HEK293 (cell line): ENCODE data around the gene ZDHHC17.

Source experiments
- CTCF ChIA-PET: fragments of 350-600 bp; formaldehyde crosslinking; extraction: SDS; loops from one replicate; lab custom pipeline; 2021; ENCODE audit warnings: antibody characterized with exemption; lab: Yijun Ruan, JAX
- POLR2A ChIA-PET: fragments of 300-600 bp; formaldehyde crosslinking; extraction: SDS; loops from one replicate; lab custom pipeline; 2020; ENCODE audit warnings: antibody characterized with exemption, inconsistent platforms; lab: Yijun Ruan, JAX
- H3K27ac ChIP-seq: fragments of 200-500 bp; sonication (Bioruptor generic); 2 replicates; pipeline ENCODE4 v1.5.1; 2014; ENCODE audit warnings: low read depth, low read length, control low read depth, inconsistent platforms; ENCODE audit errors: extremely low read depth
- H3K36me3 ChIP-seq, 2 experiments: fragments of 200-500 bp in 1 of 2; sonication (Bioruptor generic) in 1 of 2; 1 replicate in 1 of 2; 2 replicates in 1 of 2; pipeline ENCODE4 v1.5.1; 2014 to 2017; ENCODE audit warnings: inconsistent platforms in 2 of 2, low read length in 2 of 2; ENCODE audit not compliant: control insufficient read depth in 2 of 2, insufficient read depth in 1 of 2
- H3K4me1 ChIP-seq: fragments of 200-500 bp; sonication (Bioruptor generic); 2 replicates; pipeline ENCODE4 v1.5.1; 2014; ENCODE audit warnings: mild to moderate bottlenecking, low read length, inconsistent platforms; ENCODE audit not compliant: control insufficient read depth, insufficient read depth
- H3K4me3 ChIP-seq: 2 replicates; pipeline ENCODE4 v1.5.1; 2011; ENCODE audit warnings: low read depth, mild to moderate bottlenecking, control low read depth, low read length, moderate library complexity
- H3K9me3 ChIP-seq: fragments of 200-500 bp; sonication (Bioruptor generic); 2 replicates; pipeline ENCODE4 v1.5.1; 2014; ENCODE audit warnings: low read depth, low read length, inconsistent platforms; ENCODE audit not compliant: control insufficient read depth, insufficient read depth
- HIC1 ChIP-seq: fragments of 450-650 bp; formaldehyde crosslinking; IDR thresholded peaks from 2 replicates; pipeline ENCODE4 v1.5.1; 2016; ENCODE audit warnings: missing biosample characterization, missing genetic modification characterization
- IKZF3 ChIP-seq: fragments of 450-650 bp; IDR thresholded peaks from 2 replicates; pipeline ENCODE4 v1.5.0; 2018; ENCODE audit warnings: missing biosample characterization, mild to moderate bottlenecking, missing genetic modification characterization, moderate library complexity
- MEIS1 ChIP-seq: sonication (generic); formaldehyde crosslinking; IDR thresholded peaks from 2 replicates; pipeline ENCODE4 v1.8.1; 2022; ENCODE audit warnings: missing genetic modification reagents, mild to moderate bottlenecking, borderline replicate concordance
- PRDM10 ChIP-seq: fragments of 450-650 bp; formaldehyde crosslinking; IDR thresholded peaks from 2 replicates; pipeline ENCODE4 v1.5.1; 2016; ENCODE audit warnings: missing biosample characterization, missing genetic modification characterization
- PRDM4 ChIP-seq: fragments of 450-650 bp; formaldehyde crosslinking; IDR thresholded peaks from 2 replicates; pipeline ENCODE4 v1.5.1; 2017; ENCODE audit warnings: missing biosample characterization, missing genetic modification characterization
- WT1 ChIP-seq: fragments of 450-650 bp; formaldehyde crosslinking; IDR thresholded peaks from 2 replicates; pipeline ENCODE4 v1.5.1; 2016; ENCODE audit warnings: missing biosample characterization, missing genetic modification characterization
- ZEB2 ChIP-seq: fragments of 450-650 bp; formaldehyde crosslinking; IDR thresholded peaks from 2 replicates; pipeline ENCODE4 v1.5.1; 2016; ENCODE audit warnings: missing biosample characterization, missing genetic modification characterization
- ZNF169 ChIP-seq: fragments of 450-650 bp; formaldehyde crosslinking; IDR thresholded peaks from 2 replicates; pipeline ENCODE4 v1.5.1; 2016; ENCODE audit warnings: missing biosample characterization, missing genetic modification characterization
- ZNF174 ChIP-seq: fragments of 450-650 bp; formaldehyde crosslinking; IDR thresholded peaks from 2 replicates; pipeline ENCODE4 v1.5.0; 2017; ENCODE audit warnings: missing biosample characterization, mild to moderate bottlenecking, missing genetic modification characterization
- ZNF398 ChIP-seq: fragments of 450-650 bp; formaldehyde crosslinking; IDR thresholded peaks from 2 replicates; pipeline ENCODE4 v1.5.1; 2017; ENCODE audit warnings: missing biosample characterization, missing genetic modification characterization
- ZNF510 ChIP-seq: fragments of 450-650 bp; formaldehyde crosslinking; IDR thresholded peaks from 2 replicates; pipeline ENCODE4 v1.5.1; 2018; ENCODE audit warnings: mild to moderate bottlenecking, missing genetic modification characterization, missing biosample characterization; ENCODE audit not compliant: insufficient replicate concordance
- ZNF544 ChIP-seq: fragments of 450-650 bp; formaldehyde crosslinking; IDR thresholded peaks from 2 replicates; pipeline ENCODE4 v1.5.0; 2017; ENCODE audit warnings: missing biosample characterization, missing genetic modification characterization
- ZNF558 ChIP-seq: fragments of 450-650 bp; formaldehyde crosslinking; IDR thresholded peaks from 2 replicates; pipeline ENCODE4 v1.5.1; 2016; ENCODE audit warnings: missing biosample characterization, missing genetic modification characterization
- ZNF624 ChIP-seq: fragments of 450-650 bp; formaldehyde crosslinking; IDR thresholded peaks from 2 replicates; pipeline ENCODE4 v1.5.1; 2017; ENCODE audit warnings: missing biosample characterization, missing genetic modification characterization
- ZNF654 ChIP-seq: fragments of 450-650 bp; formaldehyde crosslinking; IDR thresholded peaks from 2 replicates; pipeline ENCODE4 v1.5.1; 2016; ENCODE audit warnings: low read depth, missing biosample characterization, missing genetic modification characterization
- ZNF776 ChIP-seq: fragments of 450-650 bp; formaldehyde crosslinking; IDR thresholded peaks from 2 replicates; pipeline ENCODE4 v1.5.0; 2017; ENCODE audit warnings: missing biosample characterization, missing genetic modification characterization, borderline replicate concordance
- ZSCAN18 ChIP-seq: fragments of 450-650 bp; formaldehyde crosslinking; IDR thresholded peaks from 2 replicates; pipeline ENCODE4 v1.5.1; 2016; ENCODE audit warnings: missing biosample characterization, missing genetic modification characterization

Gene ZDHHC17

GRCh38 chr12:76820888-76821482 lies 57.1 kb downstream of the ZDHHC17 start:
- peaks cover 6 to 11% of the 10 kb centered on the region in 2 experiments for H3K36me3 ChIP-seq
- POLR2A ChIA-PET, result no interaction called here
- H3K9me3 ChIP-seq, result no peaks in the 10 kb centered on the region
- CTCF ChIA-PET, result interaction anchor here (0.5 to 3.9 kb wide), 23 partner anchors 8 to 686 kb away, joined by 3 to 23 read pairs (median 4); no protein-coding TSS in a partner anchor
- no peak overlapping the region for H3K4me3 ChIP-seq
- H3K27ac ChIP-seq, result no peak overlapping the region
- peak; percentile 43 for TF ChIP-seq ZNF654 (tag by site-specific recombination)
- TF ChIP-seq PRDM10, result peak; percentile 45; the same call in 1 of the 2 replicates
- TF ChIP-seq ZSCAN18 (tag by site-specific recombination), result no peak
- no peak for TF ChIP-seq WT1 (tag by site-specific recombination)
- no peak for TF ChIP-seq ZNF624 (tag by site-specific recombination)
- TF ChIP-seq ZNF510 (tag by site-specific recombination), result no peak
- no peak for TF ChIP-seq ZNF398 (tag by site-specific recombination)
- no peak for TF ChIP-seq HIC1 (tag by site-specific recombination)
- TF ChIP-seq ZEB2 (tag by site-specific recombination), result no peak
- TF ChIP-seq ZNF169 (tag by site-specific recombination), result no peak
- no peak for TF ChIP-seq ZNF776 (tag by site-specific recombination)
- TF ChIP-seq ZNF544 (tag by site-specific recombination), result no peak
- no peak for TF ChIP-seq PRDM4 (tag by site-specific recombination)
- no peak for TF ChIP-seq ZNF558 (tag by site-specific recombination)
- no peak for TF ChIP-seq ZNF174 (tag by site-specific recombination)
- no peak for TF ChIP-seq IKZF3 (tag by site-specific recombination)
- no peak for TF ChIP-seq MEIS1
- TF ChIP-seq, all 188 proteins: peak for 2
- H3K4me1 ChIP-seq, result no peaks in the 10 kb centered on the region
